ENCODE results near the gene MIF.

MIF gene

GRCh38 chr22:23893945-23894709 lies at the start of gene MIF:
TSS of gene MIF (plus strand) at chr22:23894383. CDS start at chr22:23894475, 92 bp downstream.
- Histone ChIP-seq H3K79me2 (ENCODE audit: insufficient read depth, low read length) (peaks cover 32% of the 10 kb centered on the region), H3K4me1 (ENCODE audit: insufficient read depth, low read length, poor library complexity, severe bottlenecking) (peaks cover 32% of the 10 kb centered on the region), H3K4me2 (ENCODE audit: low read depth, low read length, poor library complexity, severe bottlenecking) (peak within 1 kb of the TSS; percentile 97), H3K9me3 (ENCODE audit: insufficient read depth, low read depth, low read length) (no peaks in the 10 kb centered on the region), H4K20me1 (ENCODE audit: insufficient read depth, low read length, poor library complexity, severe bottlenecking) (peaks cover 36% of the 10 kb centered on the region), H3K36me3 (ENCODE audit: insufficient read depth, low read length) (peaks cover 24% of the 10 kb centered on the region; the same call in 1 of the 2 replicates), H3K9me2 (replicated peaks; ENCODE audit: low read depth, low read length) (no peaks in the 10 kb centered on the region), H3K9ac (ENCODE audit: low read depth, low read length, poor library complexity, severe bottlenecking) (peak within 1 kb of the TSS; percentile 98), H3K4me3 (ENCODE audit: low read length, poor library complexity, severe bottlenecking) (peak within 1 kb of the TSS; percentile 97), H3K27me3 (ENCODE audit: insufficient read depth, low read length, poor library complexity, severe bottlenecking) (peaks cover 9% of the 10 kb centered on the region), H3F3A (ENCODE audit: low read depth) (peaks cover 5% of the 10 kb centered on the region; the same call in 1 of the 2 replicates), H2AFZ (ENCODE audit: low read length) (peak within 1 kb of the TSS; percentile 75)
- TF ChIP-seq EZH2phosphoT487 (IDR thresholded peaks at IDR 0.05; ENCODE audit: borderline replicate concordance): no peak
- TF ChIP-seq CTCF (conservative IDR thresholded peaks at IDR 0.05; ENCODE audit: low read length): peak; percentile 88

- H3K36me3 ChIP-seq (ENCODE audit: insufficient read depth, low read length): no peaks in the 10 kb centered on the region
- H3K79me2 ChIP-seq (ENCODE audit: insufficient read depth, low read length): no peaks in the 10 kb centered on the region
- H3K9ac ChIP-seq (ENCODE audit: low read depth, low read length, poor library complexity, severe bottlenecking): peak overlapping the region; percentile 28
- H3K27me3 ChIP-seq (ENCODE audit: insufficient read depth, low read length, poor library complexity, severe bottlenecking): no peaks in the 10 kb centered on the region
- peak overlapping the region; percentile 3 for H3K4me3 ChIP-seq (ENCODE audit: low read length, poor library complexity, severe bottlenecking)
- H3K9me2 ChIP-seq (replicated peaks; ENCODE audit: low read depth, low read length): no peaks in the 10 kb centered on the region
- no peaks in the 10 kb centered on the region for H3F3A ChIP-seq (ENCODE audit: low read depth)
- H4K20me1 ChIP-seq (ENCODE audit: insufficient read depth, low read length, poor library complexity, severe bottlenecking): no peaks in the 10 kb centered on the region
- H3K4me2 ChIP-seq (ENCODE audit: low read depth, low read length, poor library complexity, severe bottlenecking): peak overlapping the region; percentile 37
- TF ChIP-seq CTCF (conservative IDR thresholded peaks at IDR 0.05; ENCODE audit: low read length) (no peak), EZH2phosphoT487 (IDR thresholded peaks at IDR 0.05; ENCODE audit: borderline replicate concordance) (no peak)
- H3K9me3 ChIP-seq (ENCODE audit: insufficient read depth, low read depth, low read length): no peaks in the 10 kb centered on the region
- H2AFZ ChIP-seq (ENCODE audit: low read length): no peak overlapping the region
- H3K4me1 ChIP-seq (ENCODE audit: insufficient read depth, low read length, poor library complexity, severe bottlenecking): peaks cover 13% of the 10 kb centered on the region
Measured at GRCh38 chr22:23844739-23845202, 49.4 kb upstream of the MIF start.

GRCh38 chr22:23845265-23846080 lies 48.7 kb upstream of the MIF start:
- no peaks in the 10 kb centered on the region for H3K36me3 ChIP-seq (ENCODE audit: insufficient read depth, low read length)
- H3K79me2 ChIP-seq (ENCODE audit: insufficient read depth, low read length): no peaks in the 10 kb centered on the region
- H3K4me1 ChIP-seq (ENCODE audit: insufficient read depth, low read length, poor library complexity, severe bottlenecking): peaks cover 12% of the 10 kb centered on the region
- no peak overlapping the region for H3K4me2 ChIP-seq (ENCODE audit: low read depth, low read length, poor library complexity, severe bottlenecking)
- H2AFZ ChIP-seq (ENCODE audit: low read length): no peak overlapping the region
- H3K27me3 ChIP-seq (ENCODE audit: insufficient read depth, low read length, poor library complexity, severe bottlenecking): no peaks in the 10 kb centered on the region
- H3K9me2 ChIP-seq (replicated peaks; ENCODE audit: low read depth, low read length): no peaks in the 10 kb centered on the region
- H3K9ac ChIP-seq (ENCODE audit: low read depth, low read length, poor library complexity, severe bottlenecking): peak overlapping the region; percentile 28
- H3K9me3 ChIP-seq (ENCODE audit: insufficient read depth, low read depth, low read length): no peaks in the 10 kb centered on the region
- H4K20me1 ChIP-seq (ENCODE audit: insufficient read depth, low read length, poor library complexity, severe bottlenecking): no peaks in the 10 kb centered on the region
- H3K4me3 ChIP-seq (ENCODE audit: low read length, poor library complexity, severe bottlenecking): no peak overlapping the region
- no peaks in the 10 kb centered on the region for H3F3A ChIP-seq (ENCODE audit: low read depth)
- TF ChIP-seq CTCF (conservative IDR thresholded peaks at IDR 0.05; ENCODE audit: low read length): no peak
- TF ChIP-seq EZH2phosphoT487 (IDR thresholded peaks at IDR 0.05; ENCODE audit: borderline replicate concordance): no peak
